Upper lobe of left lung (tissue), 4 donors: Measurements from ENCODE around the gene MTHFD1L.

Source experiments
- CTCF ChIP-seq, 6 experiments: fragments of 450-650 bp in 4 of 6; fragments of 200-600 bp in 2 of 6; sonication (generic) in 2 of 6; IDR thresholded peaks; one replicate each; pipeline ENCODE4 v1.5.1; 2016 to 2019; ENCODE audit warnings: antibody characterized with exemption in 6 of 6
- EP300 ChIP-seq, 4 donors: sonication (generic); formaldehyde crosslinking; IDR thresholded peaks; one replicate each; pipeline ENCODE4 v1.5.1; 2017; ENCODE audit warnings: antibody characterized with exemption in 4 of 4, control low read depth in 2 of 4
- POLR2A ChIP-seq, 4 donors: fragments of 450-650 bp; IDR thresholded peaks; one replicate each; pipeline ENCODE4 v1.5.1; 2016 to 2017; ENCODE audit warnings: antibody characterized with exemption in 4 of 4, mild to moderate bottlenecking in 2 of 4
- POLR2AphosphoS5 ChIP-seq, 2 donors: sonication (generic); formaldehyde crosslinking; IDR thresholded peaks; one replicate each; pipeline ENCODE4 v1.5.1; 2017; ENCODE audit warnings: antibody characterized with exemption in 2 of 2

DNA sequence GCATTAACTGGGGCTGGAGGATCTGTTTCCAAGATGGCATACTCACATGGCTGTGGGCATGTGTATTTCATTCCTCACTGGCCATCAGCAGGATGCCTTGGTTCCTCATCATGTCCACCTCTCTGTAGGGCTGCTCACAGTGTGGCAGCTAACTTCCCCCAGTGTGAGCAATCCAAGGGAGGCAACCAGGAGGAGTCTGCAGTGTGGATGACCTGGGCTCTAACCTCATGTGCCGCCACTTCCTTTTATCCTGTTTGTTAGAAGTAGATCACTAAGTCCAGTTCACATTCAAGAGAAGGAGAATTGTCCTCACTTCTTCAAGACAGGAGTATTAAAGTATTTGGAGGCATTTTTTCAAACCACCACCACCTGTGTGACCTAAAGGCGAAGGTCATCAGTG is 54.4 kb downstream of the MTHFD1L start:
- TF ChIP-seq CTCF (IDR thresholded peaks at IDR 0.05), result no peak
- TF ChIP-seq POLR2A (IDR thresholded peaks at IDR 0.05), result no peak
- TF ChIP-seq EP300 (IDR thresholded peaks at IDR 0.05), result no peak
- TF ChIP-seq POLR2AphosphoS5 (IDR thresholded peaks at IDR 0.05), result no peak
